GM21526 (cell line): Measurements from ENCODE around the gene JARID2.

ENCODE experiments used
- ATAC-seq: cut with Tn5 transposase; IDR thresholded peaks from one replicate; pipeline ENCODE4 v1.9.1; 2021; ENCODE audit warnings: moderate library complexity; ENCODE audit not compliant: unreplicated experiment, low FRiP score

JARID2 gene

GRCh38 chr6:15510121-15510520, 264.3 kb downstream of the JARID2 start:
- ATAC-seq: no peak

GRCh38 chr6:15510536-15511247, 264.8 kb downstream of the JARID2 start:
- ATAC-seq: no peak

GRCh38 chr6:15511248-15512125, 265.6 kb downstream of the JARID2 start:
- ATAC-seq: no peak

DNA sequence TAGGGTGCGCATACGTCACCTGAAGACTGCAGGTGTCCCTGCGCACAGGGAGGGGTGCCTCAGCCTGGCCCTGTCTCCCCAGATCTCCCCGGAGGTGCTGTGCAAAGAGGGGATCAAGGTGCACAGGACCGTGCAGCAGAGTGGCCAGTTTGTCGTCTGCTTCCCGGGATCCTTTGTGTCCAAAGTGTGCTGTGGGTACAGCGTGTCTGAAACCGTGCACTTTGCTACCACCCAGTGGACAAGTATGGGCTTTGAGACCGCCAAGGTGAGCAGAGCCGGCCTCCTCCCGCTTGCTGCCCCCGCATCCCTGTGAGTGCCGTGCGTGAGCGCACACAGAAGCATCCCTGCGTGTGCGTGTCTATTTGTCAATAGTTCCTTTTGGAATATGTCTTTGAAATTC, 266.3 kb downstream of the JARID2 start:
- ATAC-seq: no peak

DNA sequence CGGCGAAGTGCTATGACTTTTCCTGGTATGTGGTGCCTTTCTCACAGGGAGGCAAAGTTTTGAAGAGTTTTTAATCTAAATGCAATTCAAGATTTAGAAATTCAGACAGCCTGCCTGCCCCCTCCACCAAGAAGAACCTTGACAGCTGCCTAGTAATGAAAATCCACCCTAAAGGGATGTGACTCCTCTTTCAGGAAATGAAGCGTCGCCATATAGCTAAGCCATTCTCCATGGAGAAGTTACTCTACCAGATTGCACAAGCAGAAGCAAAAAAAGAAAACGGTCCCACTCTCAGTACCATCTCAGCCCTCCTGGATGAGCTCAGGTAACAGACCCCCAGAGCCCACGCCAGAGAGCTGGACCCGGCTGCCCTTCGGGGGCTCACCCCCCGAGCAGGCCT, 266.9 kb downstream of the JARID2 start:
- ATAC-seq: no peak

- ATAC-seq: no peak
Measured at GRCh38 chr6:15513131-15513771, 267.4 kb downstream of the JARID2 start.

- ATAC-seq: no peak
Measured at GRCh38 chr6:15513801-15514711, 268.2 kb downstream of the JARID2 start.

- ATAC-seq: no peak
Measured at GRCh38 chr6:15515226-15515625, 269.4 kb downstream of the JARID2 start.

DNA sequence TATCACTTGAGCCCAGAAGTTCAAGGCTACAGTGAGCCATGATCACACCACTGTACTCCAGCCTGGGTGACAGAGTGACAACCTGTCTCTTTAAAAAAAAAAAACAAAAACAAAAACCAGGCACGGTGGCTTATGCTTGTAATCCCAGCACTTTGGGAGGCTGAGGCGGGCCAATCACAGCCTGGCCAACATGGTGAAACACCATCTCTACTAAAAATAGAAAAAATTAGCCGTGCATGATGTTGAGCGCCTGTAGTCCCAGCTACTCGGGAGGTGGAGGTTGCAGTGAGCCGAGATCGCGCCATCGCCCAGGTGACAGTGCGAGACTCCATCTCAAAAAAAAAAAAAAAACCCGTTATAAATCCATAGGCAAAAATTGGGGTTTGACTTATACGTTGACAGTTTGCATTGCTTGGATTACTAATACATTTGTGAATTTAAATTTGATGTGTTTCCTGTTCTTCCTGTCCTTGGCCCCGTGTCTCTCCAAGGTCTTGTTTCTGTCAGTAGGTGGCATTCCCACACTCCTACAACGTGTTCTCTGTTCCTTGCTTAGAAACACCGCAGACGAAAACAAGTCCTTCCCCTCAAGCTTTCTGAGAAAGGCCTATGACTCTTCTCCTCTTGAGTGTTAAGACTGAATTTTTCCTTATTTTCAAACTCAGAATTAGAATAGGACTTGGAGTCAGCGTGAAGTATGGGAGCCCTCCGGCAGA, 269.9 kb downstream of the JARID2 start:
- ATAC-seq: no peak

DNA sequence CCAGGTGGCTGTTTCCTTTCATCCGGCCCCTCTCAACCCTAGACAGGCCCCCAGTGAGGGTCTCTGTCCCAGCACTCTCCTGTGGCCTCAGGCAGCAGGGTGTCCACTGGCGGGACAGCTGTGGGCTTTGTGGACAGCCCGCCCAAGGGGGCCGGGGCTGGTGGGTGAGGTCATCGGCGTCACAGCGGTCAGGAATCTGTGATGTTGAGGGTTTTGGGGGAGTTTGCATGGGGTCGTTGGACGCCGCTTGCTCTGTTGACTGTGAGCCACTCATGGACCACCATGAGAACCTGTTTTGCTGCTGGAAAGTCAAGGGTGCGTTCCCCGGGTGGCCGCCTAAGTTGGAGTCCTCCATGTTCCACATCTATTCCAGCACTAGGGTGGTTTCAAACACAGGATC, 270.5 kb downstream of the JARID2 start:
- no peak for ATAC-seq

DNA sequence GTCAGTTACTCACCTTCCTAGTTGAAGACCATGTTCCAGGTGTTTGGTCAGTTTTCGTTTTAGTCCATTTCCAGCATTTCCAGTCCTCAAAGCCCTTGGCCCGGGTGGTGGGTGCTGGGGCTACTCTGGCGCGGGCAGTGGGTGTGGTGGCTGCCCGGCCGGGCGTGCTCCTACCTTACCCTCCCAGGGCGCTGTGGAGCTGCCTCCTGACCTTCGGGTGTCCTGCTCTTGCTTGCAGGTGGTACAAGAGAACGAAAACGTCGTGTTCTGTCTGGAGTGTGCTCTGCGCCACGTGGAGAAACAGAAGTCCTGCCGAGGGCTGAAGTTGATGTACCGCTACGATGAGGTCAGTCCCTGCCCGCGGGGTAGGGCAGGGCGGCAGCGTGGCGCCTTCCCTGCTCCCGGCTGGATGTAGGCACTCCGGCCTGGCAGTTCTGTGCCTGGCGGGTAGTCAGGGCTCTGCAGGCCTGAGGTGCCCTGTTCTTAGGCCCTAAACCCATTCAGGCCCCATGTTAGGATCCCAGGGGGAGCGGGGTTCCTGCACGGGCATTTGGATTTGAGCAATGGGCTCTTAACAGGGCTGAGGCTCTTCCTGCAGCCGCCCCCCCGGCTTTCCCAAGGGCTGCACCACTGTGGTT, 271.2 kb downstream of the JARID2 start:
- ATAC-seq: no peak

- ATAC-seq: no peak
Measured at GRCh38 chr6:15517600-15517999, 271.7 kb downstream of the JARID2 start.

GRCh38 chr6:15518057-15518456, 272.2 kb downstream of the JARID2 start:
- ATAC-seq: no peak

- ATAC-seq: no peak
Measured at GRCh38 chr6:15518878-15519277, 273.0 kb downstream of the JARID2 start.

DNA sequence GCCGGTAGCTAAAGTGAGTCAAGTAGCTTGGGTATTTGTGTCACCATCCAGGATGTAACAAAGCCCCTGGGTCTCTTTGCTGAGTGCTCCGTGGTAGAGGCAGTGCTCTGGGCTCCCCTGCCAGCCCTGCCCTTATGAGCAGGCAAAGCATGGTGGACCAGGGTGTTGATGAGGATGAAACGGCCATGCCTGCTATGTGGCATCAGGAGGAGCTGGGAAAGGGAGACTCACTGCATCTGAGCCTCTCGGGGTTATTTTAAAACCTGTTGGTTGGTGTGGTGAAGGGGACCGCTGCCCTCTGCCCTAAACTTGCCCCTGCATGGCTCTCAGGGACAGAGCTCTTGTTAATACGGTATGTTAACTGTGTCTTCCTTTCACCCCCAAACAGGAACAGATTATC, 273.8 kb downstream of the JARID2 start:
- ATAC-seq: no peak

DNA sequence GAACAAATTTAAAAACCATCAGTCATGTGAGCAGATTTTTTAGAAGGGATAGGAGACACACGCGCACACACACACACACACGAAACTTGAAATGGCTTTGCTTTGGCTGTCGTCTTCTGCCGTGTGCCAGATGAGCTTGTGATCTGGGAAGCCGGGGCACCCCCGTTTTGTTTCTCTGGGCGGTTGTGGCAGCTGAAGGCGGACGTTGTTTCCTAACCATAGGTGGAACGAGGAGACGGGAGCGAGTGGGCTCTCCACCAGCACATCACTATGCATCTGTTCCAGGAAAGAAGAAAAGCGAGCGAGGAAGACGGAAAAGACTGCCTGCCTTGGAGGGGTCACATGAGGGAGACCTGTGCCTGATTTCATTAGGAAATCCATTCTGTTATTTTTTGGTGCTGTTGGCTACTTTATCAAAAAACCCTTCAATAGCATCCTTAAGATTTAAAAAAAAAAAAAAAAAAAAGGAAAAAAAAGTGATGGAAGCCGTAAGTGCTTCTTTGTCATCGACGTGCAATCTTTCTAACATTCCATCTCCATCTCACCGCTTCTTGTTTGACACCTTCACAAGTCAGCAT, 274.8 kb downstream of the JARID2 start:
- ATAC-seq: no peak

DNA sequence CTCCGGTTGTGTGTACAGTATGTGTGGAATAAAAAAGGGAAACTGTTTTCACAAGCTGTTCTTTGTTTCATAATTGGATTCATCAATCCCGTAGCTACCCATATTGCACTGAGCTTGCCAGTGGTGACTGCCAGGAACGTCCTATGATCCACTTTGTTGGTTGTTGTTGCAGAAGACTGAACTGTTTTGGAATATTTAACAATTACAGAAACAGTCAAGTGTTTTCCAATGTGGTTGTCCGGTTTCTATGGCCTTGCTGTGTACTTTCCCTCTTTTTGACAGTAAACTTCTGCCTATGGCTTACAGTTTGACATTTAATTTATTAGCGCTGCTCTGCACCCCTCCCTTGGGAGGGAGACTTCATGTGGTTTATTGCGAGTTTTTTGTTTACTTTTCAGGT, 275.7 kb downstream of the JARID2 start:
- ATAC-seq: no peak

DNA sequence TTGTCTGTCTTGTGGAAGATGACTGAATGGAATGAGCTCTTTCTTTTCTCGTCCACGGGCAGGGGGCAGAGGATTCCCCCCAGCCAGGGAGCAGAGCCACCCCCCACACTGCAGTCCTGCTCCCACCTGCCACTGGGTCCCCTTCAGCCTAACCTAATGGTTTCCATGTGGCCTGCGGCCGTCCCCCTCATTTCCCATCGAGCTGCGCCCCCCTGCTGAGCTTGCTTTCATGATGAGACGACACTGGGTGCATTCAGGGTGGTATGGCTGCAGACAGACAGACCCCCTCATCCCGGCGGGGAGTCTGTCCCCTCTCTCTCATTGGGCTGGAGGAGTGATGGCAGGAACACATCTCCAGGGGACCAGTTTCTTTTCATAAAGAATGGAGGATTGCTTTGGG, 276.2 kb downstream of the JARID2 start:
- no peak for ATAC-seq

DNA sequence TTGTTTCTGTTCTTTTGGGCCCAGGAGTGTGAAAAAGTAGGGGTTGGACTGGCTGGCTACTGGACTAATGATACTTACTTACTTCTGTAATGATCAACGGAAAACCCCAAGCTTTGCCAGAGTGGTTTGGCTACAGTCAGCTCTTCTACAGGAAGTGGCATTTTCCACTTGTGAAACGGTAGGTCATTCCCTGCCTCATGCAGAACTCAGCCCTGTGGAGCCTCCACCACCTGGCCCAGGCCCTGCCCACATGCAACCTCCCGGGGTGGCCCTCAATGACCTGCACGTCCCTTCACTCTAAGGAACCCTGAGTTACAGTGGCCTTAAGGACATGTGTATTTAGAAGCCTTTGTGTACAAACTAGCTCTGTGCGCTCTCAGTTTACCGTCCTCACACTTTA, 276.6 kb downstream of the JARID2 start:
- no peak for ATAC-seq
